KOPT-K1 (cell line): ENCODE measurements around the gene EXOSC1.
"Not testable (repeated sequence)": the region's sequence is repeated elsewhere in the genome, so short reads cannot be mapped to it uniquely, and the experiment has no call there.

Experiments used
- H3K27ac ChIP-seq: fragments of 200-600 bp; sonication (generic); 2 replicates; pipeline ENCODE4 v1.5.1; 2016; ENCODE audit warnings: antibody characterized with exemption, mild to moderate bottlenecking, low read depth, low read length; ENCODE audit not compliant: poor library complexity, severe bottlenecking
- H3K36me3 ChIP-seq: fragments of 200-600 bp; sonication (generic); 2 replicates; pipeline ENCODE4 v1.5.1; 2017; ENCODE audit warnings: antibody characterized with exemption, mild to moderate bottlenecking, low read length, moderate library complexity; ENCODE audit not compliant: insufficient read depth
- H3K9me3 ChIP-seq: fragments of 200-600 bp; sonication (generic); 2 replicates; pipeline ENCODE4 v1.5.1; 2017; ENCODE audit warnings: antibody characterized with exemption, low read length, mild to moderate bottlenecking; ENCODE audit not compliant: insufficient read depth, poor library complexity, severe bottlenecking

Gene EXOSC1

DNA sequence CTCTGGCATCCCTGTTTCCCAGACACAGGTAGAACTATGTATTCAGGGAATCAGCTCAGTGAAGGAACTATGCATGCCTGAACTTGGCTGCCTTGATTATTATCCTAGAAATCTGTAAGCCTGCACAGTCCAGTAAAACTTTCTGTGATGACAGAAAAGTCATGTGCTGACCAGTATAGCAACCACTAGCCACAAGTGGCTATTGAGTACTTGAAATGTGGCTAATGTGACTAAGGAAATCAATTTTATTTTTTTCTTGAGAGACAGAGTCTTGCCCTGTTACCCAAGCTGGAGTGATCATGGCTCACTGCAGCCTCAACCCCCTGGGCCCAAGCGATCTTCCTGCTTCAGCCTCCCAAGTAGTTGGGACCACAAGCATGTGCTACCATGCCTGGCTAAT, 3.5 kb downstream of the EXOSC1 start:
- Histone ChIP-seq H3K27ac (no peak overlapping the region), H3K36me3 (peaks cover 69% of the 10 kb centered on the region), H3K9me3 (no peaks in the 10 kb centered on the region)

DNA sequence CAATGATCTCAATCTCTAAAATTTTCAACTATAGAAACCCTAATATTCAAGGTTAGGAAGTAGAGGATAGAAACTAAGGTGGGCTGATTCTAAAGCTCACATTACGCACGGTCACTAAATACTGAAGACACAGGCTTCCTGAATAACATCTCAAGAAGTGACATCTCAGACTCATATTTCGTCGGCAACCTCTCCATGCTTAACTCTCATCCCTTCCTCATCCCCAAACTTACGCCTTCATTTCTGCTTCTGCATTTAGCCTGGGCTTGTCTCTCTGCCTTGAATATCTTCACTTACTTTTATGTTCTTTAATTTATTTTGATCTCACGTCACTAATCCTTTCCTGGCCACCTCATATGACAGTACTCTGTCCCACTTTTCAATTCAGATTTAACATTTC, 10.6 kb downstream of the EXOSC1 start:
- Histone ChIP-seq H3K36me3 (peaks cover 91% of the 10 kb centered on the region), H3K27ac (no peak overlapping the region), H3K9me3 (no peaks in the 10 kb centered on the region)

DNA sequence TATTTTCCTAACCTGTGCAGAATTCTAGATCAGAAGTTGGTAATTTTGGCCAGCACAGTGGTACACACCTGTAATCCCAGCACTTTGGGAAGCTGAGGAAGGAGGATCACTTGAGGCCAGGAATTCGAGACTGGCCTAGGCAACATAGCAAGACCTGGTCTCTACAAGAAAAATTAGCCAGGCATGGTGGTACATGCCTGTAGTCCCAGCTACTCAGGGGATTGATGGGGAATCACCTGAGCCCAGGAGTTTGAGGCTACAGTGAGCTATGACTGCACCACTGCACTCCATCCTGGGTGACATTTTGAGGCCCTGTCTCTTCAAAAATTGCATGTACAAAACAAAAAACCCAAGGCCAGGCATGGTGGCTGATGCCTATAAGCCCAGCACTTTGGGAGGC, 11.2 kb downstream of the EXOSC1 start:
- Histone ChIP-seq H3K36me3 (peaks cover 93% of the 10 kb centered on the region), H3K9me3 (no peaks in the 10 kb centered on the region), H3K27ac (no peak overlapping the region)

DNA sequence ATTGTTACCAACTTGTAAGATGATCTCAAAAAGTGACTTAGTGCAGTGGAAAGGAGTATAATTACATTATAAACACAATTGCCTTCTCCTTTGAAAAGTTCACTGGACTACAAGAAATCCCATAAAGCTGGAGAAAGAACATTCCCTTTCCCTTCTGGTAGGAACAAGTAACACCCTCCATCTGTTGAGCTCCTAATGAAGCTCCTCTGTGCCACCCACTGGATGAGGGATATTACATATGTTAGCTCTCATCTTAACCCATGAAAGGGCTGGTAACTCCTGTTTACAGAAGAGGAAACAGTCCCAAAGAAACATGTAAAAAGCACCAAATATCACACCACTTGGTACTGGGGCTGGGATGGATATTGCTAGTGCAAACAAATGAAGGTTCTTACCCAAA, 11.8 kb downstream of the EXOSC1 start:
- H3K9me3 ChIP-seq = no peaks in the 10 kb centered on the region
- H3K27ac ChIP-seq = no peak overlapping the region
- H3K36me3 ChIP-seq = peaks cover 93% of the 10 kb centered on the region

DNA sequence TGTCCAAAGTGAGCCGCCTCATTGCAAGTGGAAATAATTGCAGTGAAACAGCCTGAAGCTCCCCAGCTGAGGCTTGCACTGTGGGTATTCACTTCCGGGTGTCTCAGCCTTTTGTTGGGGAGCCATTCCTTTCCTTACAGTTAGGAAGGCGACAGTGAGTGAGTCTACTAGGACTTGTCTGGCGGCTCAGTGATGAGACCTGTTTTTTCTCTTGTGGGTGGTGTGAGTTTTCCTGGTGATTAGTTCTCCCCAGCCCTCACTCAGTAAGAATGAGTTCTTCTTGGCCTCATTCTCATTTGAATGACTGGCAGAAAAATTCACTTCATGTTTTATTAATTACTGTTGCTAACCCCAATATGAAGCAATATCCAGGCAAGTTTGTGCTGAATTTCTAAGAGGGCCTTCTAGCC, 17.2 kb downstream of the EXOSC1 start:
- Histone ChIP-seq H3K27ac (peak overlapping the region; percentile 80), H3K9me3 (no peaks in the 10 kb centered on the region), H3K36me3 (peaks cover 56% of the 10 kb centered on the region)

DNA sequence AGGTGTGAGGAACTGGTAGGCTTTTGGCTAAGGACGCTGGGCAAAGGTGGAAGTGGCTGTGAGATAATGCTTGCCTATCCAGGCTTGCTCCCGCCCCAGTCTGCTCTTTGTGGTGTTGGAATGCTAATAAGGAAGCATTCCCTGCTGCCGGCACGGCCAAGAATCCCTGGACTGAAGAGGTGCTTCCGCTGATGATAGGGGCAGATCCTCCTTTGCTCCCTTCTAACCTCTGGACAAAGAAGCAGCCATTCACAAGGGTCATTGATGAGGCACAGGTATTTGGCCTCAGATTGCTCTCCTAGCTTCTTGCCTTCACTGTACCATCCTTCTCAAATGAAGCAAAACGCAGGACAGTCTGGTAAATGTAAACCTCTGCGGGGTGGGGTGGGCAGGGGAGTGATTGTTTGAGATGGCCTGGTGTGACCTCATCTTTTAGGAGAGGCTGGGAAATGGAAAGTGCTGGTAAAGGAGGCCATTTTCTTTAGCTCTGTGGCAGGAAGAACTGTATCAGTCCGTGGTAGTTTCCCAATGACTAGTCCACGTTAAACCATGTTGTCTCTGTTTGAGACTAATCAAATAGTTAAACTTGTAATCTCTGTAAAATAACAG, 18.1 kb downstream of the EXOSC1 start:
- Histone ChIP-seq H3K27ac (peak overlapping the region; percentile 80), H3K9me3 (no peaks in the 10 kb centered on the region), H3K36me3 (peaks cover 51% of the 10 kb centered on the region)

DNA sequence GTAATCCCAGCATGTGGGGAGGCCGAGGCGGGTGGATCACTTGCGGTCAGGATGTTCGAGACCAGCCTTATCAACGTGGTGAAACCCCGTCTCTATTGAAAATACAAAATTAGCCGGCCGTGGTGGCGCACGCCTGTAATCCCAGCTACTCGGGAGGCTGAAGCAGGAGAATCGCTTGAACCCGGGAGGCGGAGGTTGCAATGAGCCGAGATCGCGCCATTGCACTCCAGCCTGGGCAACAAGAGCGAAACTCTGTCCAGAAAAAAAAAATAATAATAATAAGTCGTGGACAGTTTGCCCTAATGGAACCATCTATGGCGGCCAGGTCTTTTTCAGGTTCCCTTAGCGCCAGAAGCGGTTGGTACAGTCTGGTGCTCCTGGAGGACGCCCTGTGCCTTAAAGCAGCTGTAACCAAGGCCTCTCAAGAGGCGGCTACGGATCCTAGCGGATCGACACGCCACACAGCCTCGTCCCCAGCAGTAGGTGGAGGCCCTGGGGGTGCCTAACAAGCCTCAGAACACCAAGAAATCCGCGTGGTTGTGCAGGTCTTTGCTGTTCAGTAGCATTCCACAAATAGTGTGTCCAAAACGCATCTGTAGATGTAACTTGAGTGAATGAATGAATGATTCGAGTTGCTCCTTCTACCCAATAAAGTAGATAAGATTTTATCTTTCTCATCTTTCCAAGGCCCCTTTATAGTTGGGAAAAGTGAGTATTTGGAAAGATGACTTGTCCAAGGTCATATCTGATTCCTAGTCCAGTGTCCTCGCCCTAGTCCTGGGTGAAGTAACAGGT, 18.8 kb downstream of the EXOSC1 start:
- peaks cover 47% of the 10 kb centered on the region for H3K36me3 ChIP-seq

DNA sequence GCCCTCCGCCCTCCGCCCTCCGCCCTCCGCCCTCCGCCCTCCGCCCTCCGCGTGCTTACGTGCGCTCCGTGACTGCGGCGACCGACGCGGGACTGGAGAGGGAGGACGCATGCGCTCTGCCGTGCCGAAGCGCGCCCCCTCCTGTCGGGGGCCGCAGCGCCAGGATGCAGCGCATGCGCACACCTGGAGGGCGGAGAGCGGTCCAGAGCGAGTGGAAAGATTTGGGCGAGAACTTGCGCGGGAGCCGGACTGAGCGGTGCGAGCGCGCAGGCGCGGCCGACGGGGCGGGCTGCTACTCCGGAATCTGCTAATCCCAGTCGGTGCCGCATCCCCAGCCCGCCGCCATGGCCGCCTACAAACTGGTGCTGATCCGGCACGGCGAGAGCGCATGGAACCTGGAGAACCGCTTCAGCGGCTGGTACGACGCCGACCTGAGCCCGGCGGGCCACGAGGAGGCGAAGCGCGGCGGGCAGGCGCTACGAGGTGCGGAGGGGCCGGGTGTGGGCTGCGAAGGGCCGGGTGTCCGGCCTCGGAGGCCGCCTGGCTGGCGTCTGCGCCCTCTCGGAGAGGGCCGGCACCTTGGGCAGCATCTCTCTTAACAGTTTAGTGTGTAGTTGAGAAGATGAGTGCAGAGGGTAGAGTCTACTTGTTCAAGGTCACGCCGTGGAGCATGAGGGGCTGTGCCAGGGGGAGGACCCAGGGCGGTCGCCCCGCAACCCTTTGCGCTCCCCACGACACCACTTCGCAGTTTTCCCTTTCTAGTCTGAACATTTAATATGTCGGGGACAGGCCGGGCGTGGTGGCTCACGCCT, 19.6 kb downstream of the EXOSC1 start, which contains the start of gene PGAM1:
PGAM1 (plus strand) TSS at position 228 of the 812 bp plus-strand sequence; CDS start at position 345, 117 bp downstream.
- Histone ChIP-seq H3K36me3 (peaks cover 39% of the 10 kb centered on the region), H3K27ac (peak within 1 kb of the TSS; percentile 80), H3K9me3 (no peaks in the 10 kb centered on the region)

More for the DNA sequence above, 18.8 kb downstream of the EXOSC1 start:
- H3K9me3 ChIP-seq = no peaks in the 10 kb centered on the region
- peak overlapping the region; percentile 80 for H3K27ac ChIP-seq

DNA sequence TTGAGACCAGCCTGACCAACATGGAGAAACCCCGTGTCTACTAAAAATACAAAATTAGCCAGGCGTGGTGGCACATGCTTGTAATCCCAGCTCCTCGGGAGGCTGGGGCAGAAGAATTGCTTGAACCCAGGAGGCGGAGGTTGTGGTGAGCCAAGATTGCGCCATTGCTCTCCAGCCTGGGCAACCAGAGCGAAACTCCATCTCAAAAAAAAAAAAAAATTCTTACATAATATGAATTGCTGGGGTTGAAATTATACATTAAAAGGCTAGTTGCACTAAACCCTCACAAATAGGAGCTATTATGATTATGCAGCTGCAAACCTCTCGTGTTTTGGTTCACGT, 22.1 kb downstream of the EXOSC1 start:
- H3K27ac ChIP-seq, H3K9me3 ChIP-seq: not testable (repeated sequence)
- H3K36me3 ChIP-seq = peaks cover 14% of the 10 kb centered on the region

DNA sequence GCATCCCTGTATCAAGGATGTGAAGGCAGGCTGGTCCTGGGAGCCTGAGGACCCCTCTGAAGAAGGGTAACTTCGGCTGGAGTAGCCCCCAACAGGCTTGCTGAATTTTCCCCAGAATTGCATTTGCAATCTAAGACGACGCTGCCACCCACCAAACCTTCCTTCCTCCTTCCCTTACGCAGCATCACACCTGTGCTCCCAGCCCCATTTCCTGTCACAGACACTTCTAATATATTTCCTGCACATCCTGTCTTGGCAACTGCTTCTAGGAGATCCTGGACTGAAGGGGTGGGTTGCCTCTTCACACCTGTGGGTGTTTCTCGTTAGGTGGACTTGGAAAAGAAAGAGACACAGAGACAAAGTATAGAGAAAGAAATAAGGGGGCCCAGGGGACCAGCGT, 29.2 kb downstream of the EXOSC1 start:
- Histone ChIP-seq H3K27ac (peak overlapping the region; percentile 16), H3K36me3 (no peaks in the 10 kb centered on the region), H3K9me3 (no peaks in the 10 kb centered on the region)

DNA sequence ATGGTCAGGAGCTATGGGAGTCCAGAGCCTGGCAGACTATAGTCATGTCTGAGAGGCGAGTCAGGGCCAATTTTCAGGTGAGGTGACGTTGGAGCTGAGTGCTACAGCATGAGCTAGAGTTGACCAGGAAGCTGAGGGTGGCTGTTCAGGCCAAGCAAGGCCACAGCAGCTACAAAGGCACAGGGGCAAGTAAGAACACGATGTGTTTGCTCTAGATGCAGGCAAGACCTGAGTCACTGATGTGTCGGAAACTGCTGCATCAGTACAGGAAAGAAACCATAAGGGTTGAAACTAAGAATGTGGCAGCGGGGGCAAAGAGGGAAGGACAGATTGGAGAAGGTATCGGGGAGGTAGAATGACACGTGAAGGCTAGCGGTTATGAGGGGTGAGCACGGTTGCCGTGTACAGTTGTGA, 32.9 kb downstream of the EXOSC1 start:
- Histone ChIP-seq H3K27ac (peak overlapping the region; percentile 22), H3K36me3 (no peaks in the 10 kb centered on the region), H3K9me3 (no peaks in the 10 kb centered on the region)

DNA sequence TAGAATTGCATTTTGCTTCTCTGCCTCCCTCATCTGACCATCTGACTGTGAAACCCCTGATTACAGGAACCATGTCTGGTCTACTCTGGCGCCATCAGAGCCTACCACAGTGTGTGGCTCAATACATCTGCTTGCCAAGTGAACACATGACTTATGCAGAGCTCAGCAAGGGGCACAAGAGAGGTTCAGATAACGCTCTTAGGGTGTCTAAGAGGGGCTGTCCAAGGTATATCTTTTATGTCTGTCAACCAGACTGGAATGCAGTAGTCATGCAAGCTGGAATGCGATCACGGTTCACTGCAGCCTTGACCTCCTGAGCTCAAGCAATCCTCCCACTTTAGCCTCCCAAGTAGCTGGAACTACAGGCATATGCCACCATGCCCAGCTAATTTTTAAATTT, 34.4 kb downstream of the EXOSC1 start:
- no peaks in the 10 kb centered on the region for H3K9me3 ChIP-seq
- no peaks in the 10 kb centered on the region for H3K36me3 ChIP-seq
- no peak overlapping the region for H3K27ac ChIP-seq

DNA sequence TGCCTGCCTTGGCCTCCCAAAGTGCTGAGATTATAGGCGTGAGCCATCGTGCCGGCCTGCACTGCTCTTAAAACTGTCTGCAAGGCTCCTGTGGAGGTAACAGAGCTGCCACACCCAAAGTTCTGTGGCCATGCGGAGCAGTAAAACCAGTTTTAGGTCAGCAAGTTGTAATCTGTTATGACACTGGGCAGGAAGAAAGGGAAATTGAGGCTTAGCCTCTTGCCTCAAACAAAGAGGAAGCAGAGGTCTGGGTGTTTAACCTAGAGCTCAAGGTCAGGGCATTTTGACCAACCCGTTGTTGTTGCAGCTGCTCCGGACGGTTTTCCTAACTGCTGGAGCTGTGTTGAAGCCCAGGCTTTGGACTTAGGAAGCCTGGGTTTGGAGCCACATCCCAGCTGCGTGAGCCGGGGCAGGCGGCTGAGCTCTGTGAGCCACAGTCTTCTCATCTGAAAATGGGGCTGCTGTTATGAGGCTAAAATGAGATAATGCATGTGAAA, 37.3 kb downstream of the EXOSC1 start:
- Histone ChIP-seq H3K9me3 (no peaks in the 10 kb centered on the region), H3K27ac (no peak overlapping the region), H3K36me3 (no peaks in the 10 kb centered on the region)

DNA sequence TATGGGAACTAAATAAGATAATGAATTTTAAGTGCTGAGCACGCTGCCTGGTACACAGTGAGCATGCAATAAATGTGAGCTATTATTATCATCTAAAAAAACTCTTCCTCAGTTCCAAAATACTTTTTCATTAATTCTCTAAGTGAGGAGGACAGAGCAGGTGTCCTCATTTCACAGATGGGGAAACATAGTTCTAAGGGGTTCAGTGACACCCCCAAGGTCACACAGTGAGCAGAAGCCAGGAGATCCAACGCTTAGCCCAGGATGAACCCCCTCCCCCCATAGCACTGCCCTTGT, 37.9 kb downstream of the EXOSC1 start:
- no peaks in the 10 kb centered on the region for H3K9me3 ChIP-seq
- no peaks in the 10 kb centered on the region for H3K36me3 ChIP-seq
- H3K27ac ChIP-seq = no peak overlapping the region

DNA sequence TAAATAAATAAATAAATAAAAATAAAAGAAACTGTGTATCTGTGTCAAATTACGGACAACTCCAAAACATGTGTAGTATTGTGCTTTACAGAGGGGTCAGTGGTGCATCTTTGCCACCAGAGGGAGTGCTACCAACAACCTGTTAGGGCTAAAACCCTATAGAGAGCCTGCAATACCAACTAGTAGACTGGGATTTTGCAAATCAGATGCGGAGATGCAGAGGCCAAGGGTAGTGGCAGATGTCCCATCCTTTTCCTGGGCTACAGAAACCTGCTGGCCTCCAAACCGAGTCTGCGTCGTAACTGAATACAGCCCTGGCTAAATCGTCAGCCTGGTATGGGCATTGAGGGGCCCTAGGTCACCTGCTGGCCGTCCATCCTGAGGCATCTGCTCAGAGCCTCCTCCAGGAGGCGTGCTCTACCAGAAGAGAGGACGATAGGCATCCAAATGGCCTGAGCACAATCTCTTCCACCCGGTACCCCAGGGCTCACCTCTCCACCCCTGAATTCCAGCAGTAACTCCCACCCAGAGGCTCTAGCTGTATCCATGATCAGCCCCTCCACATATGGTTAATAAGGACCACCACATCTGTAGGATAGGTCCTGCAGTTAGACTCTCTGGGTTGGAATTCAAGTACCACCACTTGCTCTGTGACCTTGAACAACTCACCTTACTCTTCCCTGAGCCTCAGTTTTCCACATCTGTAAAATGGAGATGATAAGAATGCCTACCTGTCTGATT, 38.4 kb downstream of the EXOSC1 start:
- H3K27ac ChIP-seq = no peak overlapping the region
- no peaks in the 10 kb centered on the region for H3K36me3 ChIP-seq
- no peaks in the 10 kb centered on the region for H3K9me3 ChIP-seq
